NCI-H2081 (cell line): Measurements from ENCODE around the gene FRMD1.

Experiments used
- DNase-seq, 2 experiments: peaks; one replicate each; lab custom pipeline; 2025; lab: John Stamatoyannopoulos, UW

Gene FRMD1

GRCh38 chr6:168004023-168004422, 75.0 kb downstream of the FRMD1 start:
- no peak for DNase-seq
